ENCODE data around the gene MRPL39. TPM values are rescaled to one million over a fixed set of nuclear protein-coding genes. Genes with fewer than 3 reads are reported as not detected.

The MRPL39 gene
- total and polyA plus RNA-seq, 9 of the 15 experiments (the other 6 are each of a cell fraction or from before 2014, with no cell fraction given), result 65.4 to 247 (median 105) TPM

GRCh38 chr21:25537174-25537573, 70.1 kb downstream of the MRPL39 start:
- H3K79me2 ChIP-seq (ENCODE audit: control insufficient read depth, insufficient read depth, low read length), result no peaks in the 10 kb centered on the region
- no peaks in the 10 kb centered on the region for H3K36me3 ChIP-seq (ENCODE audit: control insufficient read depth, insufficient read depth, low read length)
- no peak overlapping the region for H3K4me3 ChIP-seq
- H3K9me1 ChIP-seq (ENCODE audit: control insufficient read depth, insufficient read depth, low read length), result no peaks in the 10 kb centered on the region
- H2AFZ ChIP-seq (ENCODE audit: low read depth, low read length), result no peak overlapping the region
- TF ChIP-seq SREBF1 (IDR thresholded peaks at IDR 0.05; ENCODE audit: borderline replicate concordance, low read depth, low read length), result no peak
- TF ChIP-seq FIP1L1 (IDR thresholded peaks at IDR 0.05; ENCODE audit: low read depth, low read length, poor library complexity, severe bottlenecking), result no peak
- TF ChIP-seq DIDO1 (tag; IDR thresholded peaks at IDR 0.05; ENCODE audit: low read depth), result no peak
- no peak for TF ChIP-seq ZC3H11A (IDR thresholded peaks at IDR 0.05; ENCODE audit: low read depth, low read length)
- TF ChIP-seq MTA2 (IDR thresholded peaks at IDR 0.05; ENCODE audit: low read depth), result no peak
- TF ChIP-seq ARID3A (IDR thresholded peaks at IDR 0.05; ENCODE audit: borderline replicate concordance, low read depth, low read length), result no peak
- no peak for TF ChIP-seq TAF15 (IDR thresholded peaks at IDR 0.05; ENCODE audit: low read depth, low read length)
- TF ChIP-seq NCOA6 (IDR thresholded peaks at IDR 0.05), result no peak
- TF ChIP-seq FOXK2 (conservative IDR thresholded peaks at IDR 0.05 in 1 of 2, IDR thresholded peaks at IDR 0.05 in 1 of 2; ENCODE audit: low read depth in 2 of 2), result no peak
- no peak for TF ChIP-seq PRPF4 (IDR thresholded peaks at IDR 0.05; ENCODE audit: insufficient read depth, low read depth, low read length, poor library complexity, severe bottlenecking)
- TF ChIP-seq TRIM28 (IDR thresholded peaks at IDR 0.05), result no peak
- no peak for TF ChIP-seq KLF16 (IDR thresholded peaks at IDR 0.05)
- no peak for TF ChIP-seq ZNF77 (CRISPR knock-in tag; IDR thresholded peaks at IDR 0.05)
- TF ChIP-seq SMARCA4 (IDR thresholded peaks at IDR 0.05), result no peak
- TF ChIP-seq ZFPM2 (CRISPR knock-in tag; IDR thresholded peaks at IDR 0.05), result no peak
- no peak for TF ChIP-seq ZBTB8A (IDR thresholded peaks at IDR 0.05; ENCODE audit: partially characterized antibody)
- no peak for TF ChIP-seq NBN (IDR thresholded peaks at IDR 0.05; ENCODE audit: low read depth)
- POLR2A ChIA-PET, result no interaction called here
- no peaks in the 10 kb centered on the region for H4K20me1 ChIP-seq (replicated peaks; ENCODE audit: control insufficient read depth, insufficient read depth, low read length)
- no peak overlapping the region for H3K27ac ChIP-seq (ENCODE audit: extremely low read depth, low read depth, low read length)
- no peak for FAIRE-seq
- no peak for ATAC-seq
- CTCF ChIA-PET (ENCODE audit: low intra/inter-chr PET ratio), result no interaction called here
- in situ Hi-C loops (cut with MboI) (no loop called here), intact Hi-C loops (cut with micrococcal nuclease) (no loop called here)
- H3K9me3 ChIP-seq (replicated peaks; ENCODE audit: control insufficient read depth, insufficient read depth, low read depth, low read length), result no peaks in the 10 kb centered on the region
- H3K4me2 ChIP-seq (ENCODE audit: insufficient read depth, low read length), result no peak overlapping the region
- no peaks in the 10 kb centered on the region for H3K4me1 ChIP-seq (replicated peaks in 1 of 2; ENCODE audit: control insufficient read depth in 2 of 2, insufficient read depth in 2 of 2, low read length in 2 of 2)
- BruUV-seq (replicated peaks), result no TSS peak
- DNase-seq (ENCODE audit: extremely low read depth in 1 of 4, low spot score in 3 of 4), result no peak
- no peak overlapping the region for H3K9ac ChIP-seq (ENCODE audit: insufficient read depth in 1 of 2, low read depth in 2 of 2, low read length in 2 of 2)
- H3K27me3 ChIP-seq (ENCODE audit: control insufficient read depth in 2 of 2, insufficient read depth in 2 of 2, low read length in 2 of 2), result no peaks in the 10 kb centered on the region
